Mesothelial cell of epicardium (in vitro differentiated cells): ENCODE results near the gene S100A13. TPM values are rescaled to one million over a fixed set of nuclear protein-coding genes. Genes with fewer than 3 reads are reported as not detected.
"Not testable (repeated sequence)": the region's sequence is repeated elsewhere in the genome, so short reads cannot be mapped to it uniquely, and the experiment has no call there.

Source experiments
- DNase-seq, 2 experiments: peaks; one replicate each; pipeline ENCODE4 v3.0.0; 2021; ENCODE audit warnings: low spot score in 2 of 2; ENCODE audit not compliant: unreplicated experiment in 2 of 2
- H3K27ac Mint-ChIP-seq: 2 replicates; pipeline ENCODE4 v1.8.0; 2021; ENCODE audit warnings: mixed read lengths
- H3K27me3 Mint-ChIP-seq: 2 replicates; pipeline ENCODE4 v1.8.0; 2021; ENCODE audit warnings: low read depth, mixed read lengths
- H3K36me3 Mint-ChIP-seq: 2 replicates; pipeline ENCODE4 v1.8.0; 2021; ENCODE audit warnings: mixed read lengths
- H3K4me1 Mint-ChIP-seq: 2 replicates; pipeline ENCODE4 v1.8.0; 2021; ENCODE audit warnings: mixed read lengths
- H3K4me3 Mint-ChIP-seq: 2 replicates; pipeline ENCODE4 v1.8.0; 2021; ENCODE audit warnings: mild to moderate bottlenecking, moderate library complexity, mixed read lengths
- H3K9me3 Mint-ChIP-seq: 2 replicates; pipeline ENCODE4 v1.8.0; 2021; ENCODE audit warnings: mixed read lengths
- total RNA-seq: library from RNA; stranded (reverse); gene quantifications from 3 replicates; pipeline ENCODE4 v1.2.1, GENCODE V29; 2021
- TF ChIP-seq, protein P1 (sequence below): fragments of 200-600 bp; sonication (generic); IDR thresholded peaks from one replicate; pipeline ENCODE4 v1.5.0; 2021; ENCODE audit warnings: antibody characterized with exemption; ENCODE audit not compliant: unreplicated experiment

S100A13 gene
- total RNA-seq, 1 donor from 2014 or later = 46.6 TPM

- no peaks in the 10 kb centered on the region for H3K36me3 Mint-ChIP-seq
- H3K27me3 Mint-ChIP-seq = no peaks in the 10 kb centered on the region
- H3K27ac Mint-ChIP-seq = peak overlapping the region; percentile 13
- H3K9me3 Mint-ChIP-seq = no peaks in the 10 kb centered on the region
- no peak for DNase-seq
- H3K4me3 Mint-ChIP-seq = no peak overlapping the region
- TF ChIP-seq, protein P1, sequence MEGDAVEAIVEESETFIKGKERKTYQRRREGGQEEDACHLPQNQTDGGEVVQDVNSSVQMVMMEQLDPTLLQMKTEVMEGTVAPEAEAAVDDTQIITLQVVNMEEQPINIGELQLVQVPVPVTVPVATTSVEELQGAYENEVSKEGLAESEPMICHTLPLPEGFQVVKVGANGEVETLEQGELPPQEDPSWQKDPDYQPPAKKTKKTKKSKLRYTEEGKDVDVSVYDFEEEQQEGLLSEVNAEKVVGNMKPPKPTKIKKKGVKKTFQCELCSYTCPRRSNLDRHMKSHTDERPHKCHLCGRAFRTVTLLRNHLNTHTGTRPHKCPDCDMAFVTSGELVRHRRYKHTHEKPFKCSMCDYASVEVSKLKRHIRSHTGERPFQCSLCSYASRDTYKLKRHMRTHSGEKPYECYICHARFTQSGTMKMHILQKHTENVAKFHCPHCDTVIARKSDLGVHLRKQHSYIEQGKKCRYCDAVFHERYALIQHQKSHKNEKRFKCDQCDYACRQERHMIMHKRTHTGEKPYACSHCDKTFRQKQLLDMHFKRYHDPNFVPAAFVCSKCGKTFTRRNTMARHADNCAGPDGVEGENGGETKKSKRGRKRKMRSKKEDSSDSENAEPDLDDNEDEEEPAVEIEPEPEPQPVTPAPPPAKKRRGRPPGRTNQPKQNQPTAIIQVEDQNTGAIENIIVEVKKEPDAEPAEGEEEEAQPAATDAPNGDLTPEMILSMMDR = no peak
- H3K4me1 Mint-ChIP-seq = peaks cover 20% of the 10 kb centered on the region
Observed at GRCh38 chr1:153577624-153578051, 49.7 kb downstream of the S100A13 start.

- TF ChIP-seq, protein P1 = no peak
- peaks cover 20% of the 10 kb centered on the region for H3K4me1 Mint-ChIP-seq
- H3K36me3 Mint-ChIP-seq = no peaks in the 10 kb centered on the region
- DNase-seq = no peak
- H3K27me3 Mint-ChIP-seq = no peaks in the 10 kb centered on the region
- H3K4me3 Mint-ChIP-seq = no peak overlapping the region
- no peak overlapping the region for H3K27ac Mint-ChIP-seq
- no peaks in the 10 kb centered on the region for H3K9me3 Mint-ChIP-seq
Observed at GRCh38 chr1:153577138-153577537, 50.2 kb downstream of the S100A13 start.

GRCh38 chr1:153575497-153575896, 51.8 kb downstream of the S100A13 start:
- H3K4me3 Mint-ChIP-seq, DNase-seq, H3K9me3 Mint-ChIP-seq, H3K36me3 Mint-ChIP-seq, H3K27me3 Mint-ChIP-seq, H3K27ac Mint-ChIP-seq: not testable (repeated sequence)
- H3K4me1 Mint-ChIP-seq = peaks cover 20% of the 10 kb centered on the region

DNA sequence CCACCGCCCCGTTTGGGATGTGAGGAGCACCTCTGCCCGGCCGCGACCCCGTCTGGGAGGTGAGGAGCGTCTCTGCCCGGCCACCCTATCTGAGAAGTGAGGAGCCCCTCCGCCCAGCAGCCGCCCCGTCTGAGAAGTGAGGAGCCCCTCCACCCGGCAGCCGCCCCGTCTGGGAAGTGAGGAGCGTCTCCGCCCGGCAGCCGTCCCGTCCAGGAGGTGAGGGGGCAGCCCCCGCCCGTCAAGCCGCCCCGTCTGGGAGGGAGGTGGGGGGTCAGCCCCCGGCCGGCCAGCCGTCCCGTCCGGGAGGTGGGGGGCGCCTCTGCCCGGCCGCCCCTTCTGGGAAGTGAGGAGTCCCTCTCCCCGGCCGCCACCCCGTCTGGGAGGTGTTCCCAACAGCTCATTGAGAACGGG, 52.2 kb downstream of the S100A13 start:
- H3K4me1 Mint-ChIP-seq = peaks cover 20% of the 10 kb centered on the region
- not testable (repeated sequence) for H3K27me3 Mint-ChIP-seq, H3K36me3 Mint-ChIP-seq, H3K27ac Mint-ChIP-seq, DNase-seq, H3K4me3 Mint-ChIP-seq, H3K9me3 Mint-ChIP-seq

DNA sequence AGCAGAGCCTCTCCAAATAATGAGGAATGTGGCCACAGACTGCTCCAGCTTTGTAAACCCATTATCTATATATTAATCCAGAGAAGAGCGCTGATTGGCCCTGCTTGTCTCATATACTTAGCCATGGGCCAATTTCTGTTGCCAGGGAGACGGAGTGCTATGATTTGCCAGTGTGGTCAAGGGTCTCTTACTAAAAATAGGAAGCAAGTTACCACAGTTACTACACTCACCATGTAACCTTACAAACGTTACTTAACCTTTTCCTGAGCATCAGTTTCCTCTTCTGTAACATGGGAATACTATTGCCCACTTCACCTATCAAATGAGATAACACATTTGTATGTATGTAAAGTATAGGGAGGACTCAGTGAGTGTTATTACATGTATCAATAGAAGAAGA, 54.0 kb downstream of the S100A13 start:
- Mint-ChIP-seq H3K27me3 (no peaks in the 10 kb centered on the region), H3K27ac (no peak overlapping the region), H3K9me3 (no peaks in the 10 kb centered on the region)

DNA sequence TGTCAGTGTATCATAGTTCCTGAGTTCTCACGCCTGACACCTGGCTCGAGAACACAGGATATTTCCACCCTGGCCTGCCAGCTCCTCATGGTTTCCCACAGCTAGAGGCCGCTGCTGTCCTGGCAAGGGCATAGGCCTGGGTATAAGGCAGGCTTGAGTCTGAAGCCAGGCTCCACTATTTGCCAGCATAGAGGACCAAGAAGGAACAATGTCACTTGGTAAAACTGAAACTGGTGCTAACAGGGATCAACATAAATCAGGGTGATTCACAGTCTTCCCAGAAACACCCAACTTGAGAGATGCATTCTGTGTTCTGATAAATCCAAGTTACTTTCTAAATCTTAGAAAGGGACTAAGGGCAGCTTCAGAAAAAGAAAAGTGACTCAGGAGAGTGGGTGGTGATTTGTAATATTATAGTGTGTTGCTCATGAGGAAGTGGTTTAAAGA, 54.7 kb downstream of the S100A13 start:
- Mint-ChIP-seq H3K27me3 (no peaks in the 10 kb centered on the region), H3K4me3 (no peak overlapping the region), H3K27ac (no peak overlapping the region), H3K9me3 (no peaks in the 10 kb centered on the region), H3K36me3 (no peaks in the 10 kb centered on the region), H3K4me1 (peaks cover 23% of the 10 kb centered on the region)
- TF ChIP-seq, protein P1 = no peak
- no peak for DNase-seq

More for the DNA sequence above, 54.0 kb downstream of the S100A13 start:
- Mint-ChIP-seq H3K4me3 (no peak overlapping the region), H3K4me1 (peaks cover 23% of the 10 kb centered on the region), H3K36me3 (no peaks in the 10 kb centered on the region)
- DNase-seq = no peak
- TF ChIP-seq, protein P1 = no peak

DNA sequence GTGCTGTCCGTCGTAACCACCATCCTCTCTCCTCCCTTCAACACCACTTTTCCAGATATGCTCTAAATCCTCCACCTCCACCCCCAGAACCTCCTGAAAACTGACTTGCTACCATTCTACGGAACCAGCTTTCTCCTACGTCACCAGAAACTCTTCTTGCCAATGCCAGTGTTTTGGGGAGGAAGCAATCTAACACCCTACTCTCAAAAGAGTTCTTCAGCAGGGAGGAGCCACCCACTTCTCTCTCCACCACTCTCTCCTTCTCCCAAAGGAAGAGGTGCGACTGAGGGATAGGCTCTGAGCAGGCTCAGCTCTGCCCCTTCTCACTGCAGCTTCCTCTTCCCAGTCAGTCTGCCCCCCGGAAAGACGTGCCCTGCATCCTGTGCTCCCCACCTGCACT, 55.6 kb downstream of the S100A13 start:
- TF ChIP-seq, protein P1 = no peak
- no peaks in the 10 kb centered on the region for H3K27me3 Mint-ChIP-seq
- H3K9me3 Mint-ChIP-seq = no peaks in the 10 kb centered on the region
- no peak overlapping the region for H3K27ac Mint-ChIP-seq
- H3K36me3 Mint-ChIP-seq = no peaks in the 10 kb centered on the region
- H3K4me1 Mint-ChIP-seq = peaks cover 29% of the 10 kb centered on the region
- DNase-seq = no peak
- H3K4me3 Mint-ChIP-seq = no peak overlapping the region
